HEK293 (cell line): ENCODE data around the gene ITIH5.
A peak's percentile ranks its signal among the peaks of the same experiment; 100 is the strongest.

Experiments used
- CTCF ChIP-seq: fragments of 450-650 bp; formaldehyde crosslinking; IDR thresholded peaks from 2 replicates; pipeline ENCODE4 v1.5.1; 2016; ENCODE audit warnings: missing biosample characterization, missing genetic modification characterization
- SALL2 ChIP-seq: fragments of 450-650 bp; formaldehyde crosslinking; IDR thresholded peaks from 2 replicates; pipeline ENCODE4 v1.5.0; 2017; ENCODE audit warnings: missing biosample characterization, mild to moderate bottlenecking, missing genetic modification characterization, borderline replicate concordance
- ZBTB7A ChIP-seq: fragments of 450-650 bp; formaldehyde crosslinking; IDR thresholded peaks from 2 replicates; pipeline ENCODE4 v1.5.1; 2016; ENCODE audit warnings: low read depth, missing biosample characterization, missing genetic modification characterization
- ZNF10 ChIP-seq: fragments of 450-650 bp; formaldehyde crosslinking; IDR thresholded peaks from 2 replicates; pipeline ENCODE4 v1.5.1; 2017; ENCODE audit warnings: missing biosample characterization, missing genetic modification characterization
- ZNF274 ChIP-seq, 2 experiments: fragments of 200-500 bp in 1 of 2; fragments of 450-650 bp in 1 of 2; sonication (Bioruptor generic) in 1 of 2; formaldehyde crosslinking in 1 of 2; IDR thresholded peaks; 2 replicates each; pipeline versions ENCODE4 v1.5.1 to v1.6.1; 2014 to 2016; ENCODE audit warnings: borderline replicate concordance in 1 of 2, inconsistent platforms in 1 of 2, low read length in 1 of 2, missing biosample characterization in 1 of 2, missing genetic modification characterization in 1 of 2
- ZNF398 ChIP-seq: fragments of 450-650 bp; formaldehyde crosslinking; IDR thresholded peaks from 2 replicates; pipeline ENCODE4 v1.5.1; 2017; ENCODE audit warnings: missing biosample characterization, missing genetic modification characterization
- ZNF518A ChIP-seq: fragments of 450-650 bp; formaldehyde crosslinking; conservative IDR thresholded peaks from 2 replicates; pipeline ENCODE4 v1.5.1; 2016; ENCODE audit warnings: low read depth, missing biosample characterization, missing genetic modification characterization

DNA sequence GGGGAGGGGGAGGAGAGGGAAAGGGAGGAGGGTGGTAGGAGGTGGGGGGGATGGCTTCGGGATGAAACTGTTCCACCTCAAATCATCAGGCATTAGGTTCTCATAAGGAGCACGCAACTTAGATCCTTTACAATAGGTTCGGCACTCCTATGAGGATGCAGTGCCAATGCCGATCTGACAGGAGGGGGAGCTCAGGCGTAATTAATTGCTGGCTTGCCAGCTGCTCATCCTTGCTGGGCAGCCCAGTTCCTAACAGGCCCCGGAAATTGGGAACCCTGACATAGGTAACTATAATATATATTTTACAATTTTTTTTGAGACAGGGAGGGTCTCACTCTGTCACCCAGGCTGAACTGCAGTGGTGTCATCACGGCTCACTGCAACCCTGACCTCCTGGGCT lies 137.1 kb downstream of the ITIH5 start:
- TF ChIP-seq ZNF518A (tag by site-specific recombination) (no peak), ZNF398 (tag by site-specific recombination) (no peak), ZNF10 (tag by site-specific recombination) (no peak), CTCF (tag by site-specific recombination) (0 out of 2 replicates have a peak, but pooled peaks have one; percentile 33), ZNF274 (IDR thresholded peaks at IDR 0.05; ENCODE audit: low read length) (no peak), ZNF274 (tag by site-specific recombination; IDR thresholded peaks at IDR 0.05; ENCODE audit: borderline replicate concordance) (no peak), ZBTB7A (tag by site-specific recombination) (no peak), SALL2 (tag by site-specific recombination) (no peak)
